Stimulated activated CD8-positive, alpha-beta memory T cell treated with anti-CD3 and anti-CD28 coated beads, Interleukin-2, amount 100 ng/mL, for 48 hours (primary cell): ENCODE results near the gene SIAH1.
"Not testable (repeated sequence)": the region's sequence is repeated elsewhere in the genome, so short reads cannot be mapped to it uniquely, and the experiment has no call there.

Source experiments
- DNase-seq, 2 donors: peaks; one replicate each; pipeline ENCODE4 v3.0.0-alpha.2; 2020; ENCODE audit warnings: low read depth in 2 of 2

Gene SIAH1

DNA sequence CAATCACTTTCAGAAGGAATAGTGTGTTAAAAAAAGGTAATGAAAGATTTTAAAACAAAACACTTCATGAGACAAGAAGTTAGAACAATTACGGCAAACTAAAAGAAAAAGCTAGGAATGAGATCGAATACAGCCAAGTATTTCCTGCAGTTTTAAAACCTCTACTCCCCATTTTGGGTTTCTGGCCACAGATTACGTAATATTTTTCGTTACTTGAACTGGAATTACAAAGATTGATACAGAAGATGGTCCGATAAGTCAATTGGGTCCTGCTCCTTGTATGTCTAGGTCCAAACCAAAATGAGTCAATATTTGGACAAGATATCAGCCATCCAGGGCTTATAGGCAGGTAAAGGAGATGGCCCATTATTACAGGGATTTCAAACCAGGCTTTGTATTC is 52.2 kb downstream of the SIAH1 start:
- no peak for DNase-seq

DNA sequence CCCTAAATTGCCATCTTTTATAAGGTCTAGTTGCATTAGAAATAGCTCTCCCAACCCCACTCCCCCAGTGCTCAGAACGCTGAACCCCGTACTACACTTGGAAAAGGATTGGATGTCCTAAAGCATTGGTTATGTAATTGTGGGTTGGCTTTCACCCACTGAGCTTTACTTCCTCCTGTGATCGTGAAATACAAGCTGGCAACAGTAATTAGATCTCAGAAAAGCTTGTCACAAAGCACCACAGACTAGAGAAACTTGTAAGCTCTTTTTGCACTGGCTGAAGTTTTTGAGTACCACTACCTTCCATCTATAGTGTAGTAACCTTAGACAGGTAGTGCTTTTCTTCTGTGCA is 54.4 kb downstream of the SIAH1 start:
- DNase-seq = no peak

DNA sequence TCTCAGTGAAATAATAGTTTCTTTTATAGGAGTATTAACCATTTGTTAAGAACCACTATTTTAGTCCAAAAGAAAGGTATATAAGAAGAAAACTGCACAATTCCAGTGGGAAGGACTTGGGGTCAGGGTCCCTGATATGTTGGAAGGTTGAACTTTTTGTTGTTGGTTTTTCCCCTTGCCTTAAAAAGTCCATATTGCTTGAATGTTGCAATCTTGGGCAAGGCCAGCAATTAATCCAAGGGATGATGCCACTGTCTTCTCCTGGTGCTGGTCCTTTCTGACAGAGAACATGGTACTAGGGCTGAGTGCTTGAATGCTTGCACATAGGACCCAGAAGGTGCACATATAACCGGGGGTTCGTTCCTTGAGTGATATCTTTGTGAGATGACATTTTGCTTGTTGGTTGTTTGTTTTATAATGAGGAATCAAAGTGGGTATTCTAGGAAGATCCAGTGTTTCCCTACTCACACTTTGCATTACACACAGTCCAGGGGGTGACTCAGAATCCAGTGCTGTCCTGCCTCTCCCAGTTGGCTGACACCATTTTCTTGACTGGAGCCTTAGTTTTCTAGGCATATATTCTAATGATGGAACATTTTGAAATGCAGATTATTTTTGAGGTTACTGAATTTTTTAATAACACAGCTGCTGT is 54.9 kb downstream of the SIAH1 start:
- no peak for DNase-seq

DNA sequence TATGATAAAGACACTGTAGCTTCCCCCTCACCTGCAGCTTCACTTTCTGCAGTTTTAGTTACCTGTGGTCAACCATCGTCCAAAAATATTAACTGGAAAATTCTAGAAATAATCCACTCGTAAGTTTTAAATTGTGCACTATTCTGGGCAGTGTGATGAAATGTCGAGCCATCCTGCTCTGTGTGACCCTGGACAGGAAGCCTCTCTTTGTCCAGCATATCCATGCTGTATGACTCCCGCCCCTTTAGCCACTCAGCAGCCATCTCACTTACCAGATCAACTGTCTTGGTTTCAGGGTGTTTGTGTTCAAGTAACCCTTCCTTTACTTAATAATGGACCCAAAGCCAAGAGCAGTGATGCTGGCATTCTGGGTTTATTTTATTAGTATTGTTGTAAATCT is 56.1 kb downstream of the SIAH1 start:
- no peak for DNase-seq

DNA sequence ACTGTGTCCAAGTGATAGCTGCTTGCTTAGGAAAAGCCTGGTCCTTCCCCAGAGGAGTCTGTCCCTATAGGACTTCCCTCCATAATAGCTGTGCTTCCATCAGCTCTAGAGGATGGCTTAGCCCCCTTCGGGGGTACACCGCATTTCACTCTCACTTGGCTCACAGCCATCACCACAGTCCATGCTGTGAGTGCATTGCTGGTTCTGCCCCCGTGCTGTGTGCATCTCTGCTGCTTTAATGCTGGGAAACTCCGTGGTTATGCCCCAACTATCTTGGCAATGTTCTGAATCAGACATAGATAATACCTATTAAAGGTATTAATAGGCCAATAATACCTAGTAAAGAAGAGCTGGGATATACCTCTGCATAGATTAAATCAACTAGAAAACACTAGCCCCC is 58.3 kb downstream of the SIAH1 start:
- no peak for DNase-seq

DNA sequence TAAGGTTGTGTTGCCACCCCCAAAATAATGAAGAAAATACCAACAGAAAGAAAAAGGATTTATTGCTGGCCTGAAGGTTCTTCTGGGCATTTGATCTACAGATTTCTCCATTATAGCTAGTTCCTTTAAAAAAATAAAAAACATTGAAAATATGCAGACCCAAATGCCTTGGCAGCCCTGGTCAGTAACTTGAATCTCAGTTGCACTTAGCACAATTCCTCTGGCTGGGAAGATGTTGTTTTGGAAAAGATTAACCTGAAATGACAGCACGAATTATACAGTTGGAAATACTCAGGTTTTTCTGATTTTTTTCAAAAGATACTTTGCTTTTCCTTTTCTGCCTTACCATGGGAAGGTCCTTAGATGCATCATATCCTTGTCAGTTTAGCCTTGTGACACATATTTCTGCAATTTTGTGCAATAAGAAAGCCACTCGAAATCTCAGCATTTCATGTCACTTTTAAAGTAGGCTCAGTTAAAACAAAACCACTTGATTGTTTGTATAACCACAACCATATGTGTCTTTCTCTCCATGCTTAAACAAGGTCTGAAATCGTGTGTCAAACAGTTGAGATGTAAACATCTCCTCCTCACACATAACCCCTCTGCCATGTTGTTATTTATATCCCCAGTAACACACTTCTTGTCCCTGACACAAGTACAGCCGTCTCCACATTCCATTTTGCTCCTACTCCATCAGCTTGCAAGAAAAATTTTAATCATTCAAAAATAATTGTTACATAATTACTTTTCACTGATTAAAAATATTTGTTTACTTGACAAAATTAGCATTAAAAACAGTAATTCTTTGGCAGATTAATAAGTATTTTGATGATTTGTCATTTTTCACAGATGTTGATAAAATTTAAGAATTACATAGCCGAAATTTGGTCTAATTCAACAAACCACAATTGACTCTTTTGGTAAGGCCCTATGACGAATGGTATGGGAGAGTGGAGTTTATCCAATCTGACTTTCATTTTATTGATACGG is 61.1 kb downstream of the SIAH1 start:
- no peak for DNase-seq

DNA sequence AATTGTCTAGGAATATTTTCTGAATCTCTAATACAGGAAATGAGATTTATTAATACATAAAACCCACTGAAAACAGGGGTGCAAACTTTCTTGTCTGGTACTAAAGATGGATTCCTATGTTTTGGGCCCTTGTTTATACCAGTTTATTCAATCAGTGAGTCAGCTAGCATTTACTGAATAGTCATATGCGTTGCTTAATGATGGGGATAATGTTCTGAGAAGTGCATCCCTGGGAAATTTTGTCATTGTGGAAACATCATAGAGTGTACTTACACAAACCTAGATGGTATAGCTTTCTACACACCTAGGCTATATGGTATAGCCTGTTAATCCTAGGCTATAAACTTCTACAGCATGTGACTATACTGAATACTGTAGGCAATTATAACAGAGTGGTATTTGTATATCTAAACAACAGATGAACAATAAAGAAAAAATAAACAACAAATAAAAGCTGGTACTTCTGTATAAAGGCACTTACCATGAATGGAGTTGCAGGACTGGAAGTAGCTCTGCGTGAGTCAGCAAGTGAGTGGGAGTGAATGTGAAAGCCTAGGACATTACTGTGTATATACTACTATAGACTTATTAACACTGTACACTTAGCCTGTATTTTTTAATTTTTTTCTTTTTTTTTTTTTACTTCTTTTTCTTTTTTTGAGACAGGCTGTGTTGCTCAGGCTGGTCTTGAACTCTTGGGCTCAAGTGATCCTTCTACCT is 63.7 kb downstream of the SIAH1 start:
- no peak for DNase-seq

DNA sequence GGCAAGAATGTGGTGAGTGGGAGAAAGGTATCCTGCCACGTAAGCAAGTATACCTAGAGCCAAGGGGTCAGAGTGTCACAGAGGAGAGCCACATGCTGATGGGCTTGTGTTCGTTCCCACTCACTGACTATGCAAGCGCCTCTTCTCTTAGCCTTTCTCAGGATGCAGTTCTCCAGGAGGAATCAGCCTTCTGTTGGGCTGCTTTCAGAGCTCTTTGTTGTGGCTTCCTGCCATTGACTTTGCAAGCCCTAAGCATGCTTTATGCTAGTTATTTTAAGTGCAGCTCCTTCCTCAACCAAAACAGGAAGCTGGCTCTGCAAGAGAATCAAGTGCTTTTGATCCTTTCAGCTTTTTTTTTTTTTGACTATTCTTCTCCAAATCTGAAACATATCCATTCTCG is 66.6 kb downstream of the SIAH1 start:
- no peak for DNase-seq

DNA sequence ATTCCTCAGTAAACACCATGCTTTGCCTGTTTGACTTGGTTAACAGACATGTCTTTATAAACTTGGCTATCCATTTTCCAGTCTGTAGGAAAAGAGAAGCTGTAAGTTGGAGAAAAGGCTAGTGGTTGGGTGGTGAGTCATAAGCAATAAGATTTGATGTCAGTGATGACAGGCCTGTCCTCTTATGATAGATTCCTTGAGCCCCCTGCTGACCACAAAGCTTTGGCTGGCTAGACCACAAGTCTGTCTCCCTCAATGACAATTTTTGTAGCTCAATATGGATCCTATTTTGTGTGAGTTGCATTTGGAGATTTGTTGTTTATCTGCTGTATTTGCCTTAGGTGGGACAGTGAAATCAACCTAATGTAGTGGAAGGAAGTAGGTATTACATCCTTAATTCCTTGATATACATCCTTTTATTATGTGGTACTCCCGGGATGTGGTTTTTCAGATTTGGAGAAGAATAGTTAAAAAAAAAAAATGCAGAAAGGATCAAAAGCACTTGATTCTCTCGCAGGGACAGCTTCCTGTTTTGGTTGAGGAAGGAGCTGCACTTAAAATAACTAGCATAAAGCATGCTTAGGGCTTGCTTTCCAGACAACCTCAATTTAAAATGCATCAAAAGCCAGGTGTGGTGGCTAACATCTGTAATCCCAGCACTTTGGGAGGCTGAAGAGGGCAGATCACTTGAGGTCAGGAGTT is 67.4 kb downstream of the SIAH1 start:
- no peak for DNase-seq

DNA sequence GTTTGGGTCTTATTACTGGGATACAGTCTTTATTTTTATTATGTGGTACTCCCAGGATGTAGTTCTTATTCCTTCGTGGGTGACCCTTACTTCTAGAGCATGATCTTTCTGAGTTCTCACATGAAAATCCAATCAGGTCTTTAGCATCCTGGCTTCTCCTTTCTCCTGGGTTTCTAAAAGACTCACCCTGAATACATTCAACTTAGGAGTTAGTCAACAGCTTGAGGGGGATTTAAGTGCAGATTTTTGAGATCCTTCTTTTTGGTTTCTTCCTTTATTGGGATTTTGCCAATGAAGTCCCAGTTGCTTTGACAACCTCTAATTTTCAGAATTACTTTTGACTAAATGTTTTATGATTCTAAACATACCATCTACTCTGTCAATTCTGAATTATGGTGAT is 68.2 kb downstream of the SIAH1 start:
- DNase-seq = no peak

DNA sequence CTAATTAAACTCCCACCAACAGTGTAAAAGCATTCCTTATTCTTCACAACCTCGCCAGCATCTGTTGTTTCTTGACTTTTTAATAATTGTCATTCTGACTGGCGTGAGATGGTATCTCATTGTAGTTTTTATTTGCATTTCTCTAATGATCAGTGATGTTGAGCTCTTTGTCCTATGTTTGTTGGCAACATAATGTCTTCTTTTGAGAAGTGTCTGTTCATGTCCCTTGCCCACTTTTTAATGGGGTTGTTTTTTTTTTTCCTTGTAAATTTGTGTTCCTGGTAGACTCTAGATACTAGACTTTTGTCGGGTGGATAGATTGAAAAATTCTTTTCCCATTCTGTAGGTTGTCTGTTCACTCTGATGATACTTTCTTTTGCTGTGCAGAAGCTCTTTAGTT is 71.3 kb downstream of the SIAH1 start:
- not testable (repeated sequence) for DNase-seq

DNA sequence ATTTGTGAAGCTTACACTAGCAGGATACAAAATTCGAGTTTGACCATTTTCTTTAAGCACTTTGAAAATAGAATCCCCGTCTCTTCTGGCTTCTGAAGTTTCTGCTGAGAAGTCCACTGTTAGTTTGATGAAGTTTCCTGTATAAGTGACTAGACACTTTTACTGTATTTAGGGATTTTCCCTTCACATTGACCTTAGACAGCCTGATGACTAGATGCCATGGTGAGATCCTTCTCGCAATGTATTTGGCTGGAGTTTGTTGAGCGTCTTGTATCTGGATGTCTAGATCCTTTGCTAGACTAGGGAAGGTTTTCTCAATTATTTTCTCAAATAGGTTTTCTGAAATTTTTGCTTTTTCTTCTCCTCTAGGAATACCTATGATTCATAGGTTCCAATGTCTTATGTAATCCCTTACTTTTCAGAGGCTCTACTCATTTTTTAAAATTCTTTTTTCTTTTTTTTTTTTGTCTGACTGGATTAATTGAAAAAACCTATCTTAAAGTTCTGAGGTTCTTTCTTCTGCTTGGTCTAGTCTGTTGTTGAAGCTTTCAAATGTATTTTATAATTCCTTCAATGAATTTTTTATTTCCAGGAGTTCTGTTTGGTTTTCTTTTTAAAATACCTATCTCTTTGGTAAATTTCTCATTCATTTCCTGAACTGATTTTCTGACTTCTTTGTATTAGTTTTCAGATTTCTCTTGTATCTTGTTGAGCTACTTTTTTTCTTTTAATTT is 74.1 kb downstream of the SIAH1 start:
- DNase-seq = no peak
